AG04450 (cell line): ENCODE results near the gene GRIN2A. TPM values are rescaled to one million over a fixed set of nuclear protein-coding genes. Genes with fewer than 3 reads are reported as not detected.

Source experiments
- CTCF ChIA-PET: fragments of 300-600, 350-600 bp; formaldehyde crosslinking; extraction: SDS; loops from one replicate; lab custom pipeline; 2022; ENCODE audit warnings: antibody characterized with exemption, inconsistent platforms; lab: Charles Lee
- POLR2A ChIA-PET: fragments of 350-600 bp; formaldehyde crosslinking; extraction: SDS; loops from one replicate; lab custom pipeline; 2021; ENCODE audit warnings: antibody characterized with exemption, inconsistent platforms; lab: Yijun Ruan, JAX
- DNase-seq: peaks from one replicate; pipeline ENCODE4 v3.0.0-alpha.2; 2011; ENCODE audit warnings: low read depth, low spot score
- H3K27ac ChIP-seq: one replicate; pipeline ENCODE4 v1.5.1; 2012; ENCODE audit warnings: low read depth, low read length, control low read depth
- H3K27me3 ChIP-seq: one replicate; pipeline ENCODE4 v1.6.0; 2012; ENCODE audit warnings: low read length; ENCODE audit not compliant: control insufficient read depth, insufficient read depth
- H3K4me3 ChIP-seq: 2 replicates; pipeline ENCODE4 v1.5.1; 2011; ENCODE audit warnings: mild to moderate bottlenecking, low read depth, low read length, control low read depth
- H3K9me3 ChIP-seq: 2 replicates; pipeline ENCODE4 v1.5.1; 2012; ENCODE audit warnings: low read length; ENCODE audit not compliant: control insufficient read depth, insufficient read depth
- CTCF ChIP-seq: IDR thresholded peaks from 2 replicates; pipeline ENCODE4 v1.5.1; 2011; ENCODE audit warnings: low read depth, low read length, control low read depth, inconsistent platforms
- polyA plus RNA-seq: library from polyadenylated mRNA; depleted of rRNA; stranded (reverse); fragments of >200 nt; gene quantifications from 2 replicates; pipeline ENCODE4 v1.2.3, GENCODE V29; 2011

The GRIN2A gene
- polyA plus RNA-seq, 1 experiment, result not detected

GRCh38 chr16:10083301-10083700 is 98.9 kb downstream of the GRIN2A start:
- Histone ChIP-seq H3K27me3 (no peaks in the 10 kb centered on the region), H3K27ac (no peak overlapping the region), H3K9me3 (peaks cover 16% of the 10 kb centered on the region), H3K4me3 (no peak overlapping the region)
- DNase-seq, result no peak
- CTCF ChIA-PET, result no interaction called here
- no peak for TF ChIP-seq CTCF
- POLR2A ChIA-PET, result no interaction called here

GRCh38 chr16:10081201-10081940 is 100.9 kb downstream of the GRIN2A start:
- TF ChIP-seq CTCF, result no peak
- no peaks in the 10 kb centered on the region for H3K27me3 ChIP-seq
- ChIA-PET POLR2A (no interaction called here), CTCF (no interaction called here)
- no peak overlapping the region for H3K4me3 ChIP-seq
- H3K9me3 ChIP-seq, result peaks cover 18% of the 10 kb centered on the region
- H3K27ac ChIP-seq, result no peak overlapping the region
- DNase-seq, result no peak

GRCh38 chr16:10080051-10080772 is 102.0 kb downstream of the GRIN2A start:
- H3K27ac ChIP-seq, result no peak overlapping the region
- POLR2A ChIA-PET, result no interaction called here

GRCh38 chr16:10078541-10078949 is 103.7 kb downstream of the GRIN2A start:
- Histone ChIP-seq H3K27ac (no peak overlapping the region), H3K4me3 (no peak overlapping the region), H3K9me3 (peaks cover 20% of the 10 kb centered on the region), H3K27me3 (no peaks in the 10 kb centered on the region)
- DNase-seq, result no peak
- ChIA-PET CTCF (no interaction called here), POLR2A (no interaction called here)
- no peak for TF ChIP-seq CTCF

More at GRCh38 chr16:10080051-10080772, 102.0 kb downstream of the GRIN2A start:
- no peak for TF ChIP-seq CTCF
- no peak overlapping the region for H3K4me3 ChIP-seq
- no peaks in the 10 kb centered on the region for H3K27me3 ChIP-seq
- CTCF ChIA-PET, result no interaction called here
- peaks cover 24% of the 10 kb centered on the region for H3K9me3 ChIP-seq
- no peak for DNase-seq

GRCh38 chr16:10077861-10078260 is 104.4 kb downstream of the GRIN2A start:
- TF ChIP-seq CTCF, result no peak
- ChIA-PET CTCF (no interaction called here), POLR2A (no interaction called here)
- no peak overlapping the region for H3K4me3 ChIP-seq
- DNase-seq, result no peak
- H3K9me3 ChIP-seq, result peaks cover 25% of the 10 kb centered on the region
- no peak overlapping the region for H3K27ac ChIP-seq
- H3K27me3 ChIP-seq, result no peaks in the 10 kb centered on the region
